Activated CD4-positive, alpha-beta T cell treated with anti-CD3 and anti-CD28 coated beads for 4 hours (primary cell): ENCODE measurements around the gene ANXA8.

ENCODE experiments used
- DNase-seq, 2 donors: peaks; one replicate each; pipeline ENCODE4 v3.0.0-alpha.2; 2020

Gene ANXA8

GRCh38 chr10:47445720-47446119, 38.2 kb downstream of the ANXA8 start:
- DNase-seq = no peak

GRCh38 chr10:47444047-47444446, 39.9 kb downstream of the ANXA8 start:
- DNase-seq = no peak

- DNase-seq = no peak
Observed at GRCh38 chr10:47443145-47443544, 40.8 kb downstream of the ANXA8 start.

GRCh38 chr10:47442351-47442750, 41.6 kb downstream of the ANXA8 start:
- no peak for DNase-seq

- DNase-seq = no peak
Observed at GRCh38 chr10:47441938-47442337, 42.0 kb downstream of the ANXA8 start.

- DNase-seq = no peak
Observed at GRCh38 chr10:47440207-47440606, 43.7 kb downstream of the ANXA8 start.

GRCh38 chr10:47438857-47439474, 44.9 kb downstream of the ANXA8 start:
- DNase-seq = no peak

- no peak for DNase-seq
Observed at GRCh38 chr10:47435081-47435480, 48.8 kb downstream of the ANXA8 start.

- no peak for DNase-seq
Observed at GRCh38 chr10:47425813-47426419, 58.0 kb downstream of the ANXA8 start.

- no peak for DNase-seq
Observed at GRCh38 chr10:47424231-47424630, 59.7 kb downstream of the ANXA8 start.

- no peak for DNase-seq
Observed at GRCh38 chr10:47423476-47423875, 60.4 kb downstream of the ANXA8 start.

GRCh38 chr10:47421057-47421952, 62.6 kb downstream of the ANXA8 start:
- no peak for DNase-seq

- no peak for DNase-seq
Observed at GRCh38 chr10:47420305-47421056, 63.4 kb downstream of the ANXA8 start.

GRCh38 chr10:47419421-47419820, 64.5 kb downstream of the ANXA8 start:
- no peak for DNase-seq

GRCh38 chr10:47418966-47419365, 64.9 kb downstream of the ANXA8 start:
- DNase-seq = no peak

- no peak for DNase-seq
Observed at GRCh38 chr10:47418321-47418720, 65.6 kb downstream of the ANXA8 start.
